GM12878 (cell line): ENCODE results near the gene ZBTB33. TPM values are rescaled to one million over a fixed set of nuclear protein-coding genes. Genes with fewer than 3 reads are reported as not detected.

ENCODE experiments used
- ATAC-seq: fragments of 200-7000 bp; cut with Tn5 transposase; 3 replicates; pipeline ENCODE4 v1.9.1; 2020; ENCODE audit warnings: mild to moderate bottlenecking, moderate library complexity
- BruUV-seq: library from RNA; stranded (reverse); fragments of 400-500 nt; replicated peaks from 2 replicates; lab custom pipeline; 2021; lab: Mats Ljungman, UMichigan
- CTCF ChIA-PET: fragments of 300-600 bp; sonication (Branson Sonifier 250); formaldehyde crosslinking; extraction: SDS; loops from one replicate; lab custom pipeline; 2021; ENCODE audit warnings: inconsistent platforms; lab: Yijun Ruan, JAX
- POLR2A ChIA-PET: fragments of 350-600 bp; formaldehyde crosslinking; extraction: SDS; loops from one replicate; lab custom pipeline; 2021; ENCODE audit warnings: inconsistent platforms; lab: Charles Lee
- RAD21 ChIA-PET: fragments of 300-600 bp; sonication (Branson Sonifier 250); formaldehyde crosslinking; loops from one replicate; lab custom pipeline; 2023; ENCODE audit warnings: antibody characterized with exemption; ENCODE audit not compliant: unreplicated experiment; lab: Charles Lee
- SMC1A ChIA-PET: fragments of 300-600 bp; sonication (Branson Sonifier 250); formaldehyde crosslinking; loops from one replicate; lab custom pipeline; 2023; ENCODE audit not compliant: unreplicated experiment, uncharacterized antibody; lab: Charles Lee
- DNase-seq: peaks from one replicate; pipeline ENCODE4 v3.0.0-alpha.2; 2011; ENCODE audit warnings: low read depth, low spot score
- FAIRE-seq: peaks from 3 replicates; lab custom pipeline; 2011; peaks lifted over from hg19 to GRCh38; lab: Jason Lieb, UNC
- H2AFZ ChIP-seq: 2 replicates; pipeline ENCODE4 v1.6.0; 2011; ENCODE audit warnings: low read depth, low read length, control low read depth; ENCODE audit not compliant: control insufficient read depth
- H3K27ac ChIP-seq: 2 replicates; pipeline ENCODE4 v1.5.1; 2011; ENCODE audit warnings: control low read depth; ENCODE audit not compliant: control insufficient read depth, insufficient read depth
- H3K27me3 ChIP-seq, 2 experiments: replicated peaks in 1 of 2; 2 replicates each; pipeline versions ENCODE4 v1.6.0 to v1.6.1; 2011; ENCODE audit warnings: low read length in 1 of 2; ENCODE audit not compliant: control insufficient read depth in 2 of 2, insufficient read depth in 2 of 2
- H3K36me3 ChIP-seq, 2 experiments: 2 replicates each; pipeline ENCODE4 v1.5.1; 2011; ENCODE audit warnings: low read length in 1 of 2; ENCODE audit not compliant: control insufficient read depth in 2 of 2, insufficient read depth in 2 of 2
- H3K4me1 ChIP-seq: 2 replicates; pipeline ENCODE4 v1.6.1; 2011; ENCODE audit warnings: mild to moderate bottlenecking, low read length, moderate library complexity, mixed read lengths; ENCODE audit not compliant: control insufficient read depth, insufficient read depth
- H3K4me2 ChIP-seq: 2 replicates; pipeline ENCODE4 v1.6.0; 2011; ENCODE audit warnings: control low read depth; ENCODE audit not compliant: control insufficient read depth, insufficient read depth
- H3K4me3 ChIP-seq: fragments of 200-600 bp; sonication (generic); 2 replicates; pipeline ENCODE4 v1.5.1; 2016
- H3K79me2 ChIP-seq: 2 replicates; pipeline ENCODE4 v1.6.0; 2011; ENCODE audit warnings: low read length; ENCODE audit not compliant: control insufficient read depth, insufficient read depth
- H3K9ac ChIP-seq: 2 replicates; pipeline ENCODE4 v1.8.0; 2011; ENCODE audit warnings: low read length, control low read depth, mixed read lengths; ENCODE audit not compliant: control insufficient read depth, insufficient read depth
- H3K9me3 ChIP-seq: replicated peaks from 3 replicates; pipeline ENCODE4 v1.5.1; 2011; ENCODE audit warnings: mild to moderate bottlenecking, low read length; ENCODE audit not compliant: control insufficient read depth, insufficient read depth
- H4K20me1 ChIP-seq: 2 replicates; pipeline ENCODE4 v1.6.0; 2011; ENCODE audit not compliant: control insufficient read depth, insufficient read depth
- BACH1 ChIP-seq: fragments of 450-650 bp; IDR thresholded peaks from 2 replicates; pipeline ENCODE4 v1.6.1; 2017; ENCODE audit warnings: mild to moderate bottlenecking, borderline replicate concordance
- BCL11A ChIP-seq: IDR thresholded peaks from 2 replicates; pipeline ENCODE4 v1.6.1; 2011; ENCODE audit warnings: low read depth, low read length
- ELK1 ChIP-seq: IDR thresholded peaks from 2 replicates; pipeline ENCODE4 v1.6.1; 2012; ENCODE audit warnings: low read depth, low read length, improper control_type of control experiment
- ETV6 ChIP-seq, 2 experiments: fragments of 450-650 bp in 1 of 2; IDR thresholded peaks in 1 of 2; conservative IDR thresholded peaks in 1 of 2; 2 replicates each; pipeline ENCODE4 v1.6.1; 2014; ENCODE audit warnings: antibody characterized with exemption in 1 of 2, borderline replicate concordance in 1 of 2, low read depth in 1 of 2, mild to moderate bottlenecking in 1 of 2, moderate library complexity in 1 of 2
- GATAD2B ChIP-seq: fragments of 450-650 bp; conservative IDR thresholded peaks from 2 replicates; pipeline ENCODE4 v1.6.1; 2017; ENCODE audit warnings: low read depth, mild to moderate bottlenecking, moderate library complexity
- IRF4 ChIP-seq: IDR thresholded peaks from 2 replicates; pipeline ENCODE4 v1.6.1; 2011; ENCODE audit warnings: low read depth, low read length
- IRF5 ChIP-seq: fragments of 450-650 bp; IDR thresholded peaks from 2 replicates; pipeline ENCODE4 v1.6.1; 2017; ENCODE audit warnings: borderline replicate concordance
- NKRF ChIP-seq: fragments of 450-650 bp; conservative IDR thresholded peaks from 2 replicates; pipeline ENCODE4 v1.6.1; 2017; ENCODE audit warnings: mild to moderate bottlenecking, moderate library complexity
- RAD21 ChIP-seq: IDR thresholded peaks from 2 replicates; pipeline ENCODE4 v1.6.1; 2011; ENCODE audit warnings: mild to moderate bottlenecking, low read depth, low read length, moderate library complexity; ENCODE audit not compliant: insufficient read depth
- SIN3A ChIP-seq: IDR thresholded peaks from 2 replicates; pipeline ENCODE4 v1.6.1; 2012; ENCODE audit warnings: low read depth, low read length, improper control_type of control experiment
- SP1 ChIP-seq: IDR thresholded peaks from one replicate; pipeline ENCODE4 v1.6.1; 2011; ENCODE audit warnings: low read depth, low read length
- SREBF1 ChIP-seq: IDR thresholded peaks from 2 replicates; pipeline ENCODE4 v1.6.1; 2012; ENCODE audit warnings: mild to moderate bottlenecking, low read length
- TBL1XR1 ChIP-seq: IDR thresholded peaks from 2 replicates; pipeline ENCODE4 v1.6.1; 2012; ENCODE audit warnings: low read depth, low read length, improper control_type of control experiment
- TCF3 ChIP-seq: IDR thresholded peaks from 2 replicates; pipeline ENCODE4 v1.6.1; 2012; ENCODE audit warnings: low read depth, mild to moderate bottlenecking, low read length, borderline replicate concordance; ENCODE audit not compliant: insufficient read depth
- WGBS: methylation state at CpG from one replicate; pipeline ENCODE4 v1.1.6; 2016; ENCODE audit warnings: low lambda C conversion rate; ENCODE audit not compliant: insufficient replicate concordance, insufficient coverage; ENCODE audit errors: missing lambda C conversion rate; 5-methylcytosine and 5-hydroxymethylcytosine counted together
- in situ Hi-C: fragments of 300-500 bp; cut with MboI; formaldehyde crosslinking; loops from 9 replicates; pipeline ENCODE4 v1.14.3; 2018; ENCODE audit warnings: mixed read lengths
- intact Hi-C: fragments of 100-400 bp; cut with micrococcal nuclease; formaldehyde crosslinking; loops from one replicate; pipeline ENCODE4 v1.14.2; 2022; ENCODE audit not compliant: unreplicated experiment
- polyA plus RNA-seq, 11 experiments: library from polyadenylated mRNA; depleted of rRNA in 4 of 11; unstranded in 6 of 11; stranded (reverse) in 5 of 11; fragments of >200 nt; fragmentation: Nextera tagmentation in 4 of 11; fragmentation: Illumina TruSeq in 1 of 11; extraction: Ambion mirVana in 4 of 11; extraction: Trizol in 1 of 11; gene quantifications; 1 replicate in 1 of 11; 2 replicates in 10 of 11; pipeline versions ENCODE4 v1.2.1 to v1.2.3, GENCODE V29; 2011 to 2016; ENCODE audit warnings: inconsistent platforms in 2 of 11, missing spikeins in 2 of 11, low read depth in 1 of 11
- total RNA-seq, 4 experiments: library from RNA; depleted of rRNA in 3 of 4; stranded (reverse); fragments of >200 nt in 3 of 4; fragmentation: Illumina TruSeq in 1 of 4; extraction: Trizol in 1 of 4; gene quantifications; 2 replicates each; pipeline versions ENCODE4 v1.2.1 to v1.2.3, GENCODE V29; 2013 to 2021
- TF ChIP-seq, protein P1 (sequence below): fragments of 450-650 bp; IDR thresholded peaks from 2 replicates; pipeline ENCODE4 v1.6.1; 2016; ENCODE audit warnings: mild to moderate bottlenecking

The ZBTB33 gene
- total and polyA plus RNA-seq, 10 of the 15 experiments (the other 5 are each of a cell fraction or from before 2014, with no cell fraction given): 5.2 to 26.3 (median 18.3) TPM

DNA sequence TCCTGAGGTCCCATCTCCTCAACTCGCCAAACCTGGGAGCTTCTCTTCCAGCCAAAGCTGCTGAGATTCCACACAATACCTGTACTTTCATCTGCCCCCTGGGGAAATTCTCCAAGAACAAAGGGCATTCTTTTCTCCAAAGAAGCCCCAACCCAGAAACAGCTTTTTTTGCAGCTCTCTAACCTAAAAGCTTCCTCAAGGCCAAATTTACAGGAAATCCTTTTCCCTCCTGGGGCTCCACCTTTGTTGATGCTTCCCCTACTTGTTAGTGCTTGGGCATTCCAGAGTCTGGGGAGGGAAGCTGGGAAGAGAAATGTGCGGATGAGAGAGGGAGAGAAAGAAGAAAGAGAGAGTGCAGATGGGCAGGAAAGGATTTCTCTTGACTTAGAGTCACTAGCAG, 24.3 kb downstream of the ZBTB33 start:
- 0% methylated on average over 2 of the region's 2 CpGs for WGBS
- H2AFZ ChIP-seq: no peak overlapping the region
- in situ Hi-C loops (no loop called here), intact Hi-C loops (no loop called here)
- H3K9ac ChIP-seq: no peak overlapping the region
- no peaks in the 10 kb centered on the region for H3K27me3 ChIP-seq
- H3K27ac ChIP-seq: no peak overlapping the region
- CTCF ChIA-PET: interaction anchor here (1.3 to 2.8 kb wide), 2 partner anchors 10 to 13 kb away, joined by 3 to 9 read pairs; no protein-coding TSS in a partner anchor
- RAD21 ChIA-PET: no interaction called here
- no peak for DNase-seq
- H3K4me3 ChIP-seq: no peak overlapping the region
- no peak overlapping the region for H3K4me2 ChIP-seq
- H3K36me3 ChIP-seq: no peaks in the 10 kb centered on the region
- H3K4me1 ChIP-seq: no peaks in the 10 kb centered on the region
- no peaks in the 10 kb centered on the region for H3K79me2 ChIP-seq
- SMC1A ChIA-PET: interaction anchor here (1.0 to 1.7 kb wide), 4 partner anchors 11 to 17 kb away, joined by 3 to 7 read pairs (median 3); no protein-coding TSS in a partner anchor
- no peaks in the 10 kb centered on the region for H4K20me1 ChIP-seq
- POLR2A ChIA-PET: interaction anchor here (0.7 kb wide), 1 partner anchor 35 kb away, joined by 4 read pairs; no protein-coding TSS in a partner anchor
- FAIRE-seq: no peak
- no peaks in the 10 kb centered on the region for H3K9me3 ChIP-seq
- ATAC-seq: no peak
- no peak for TF ChIP-seq ELK1
- TF ChIP-seq BCL11A: no peak
- TF ChIP-seq NKRF: no peak
- TF ChIP-seq SREBF1: no peak
- TF ChIP-seq BACH1: no peak
- TF ChIP-seq SIN3A: no peak
- TF ChIP-seq, protein P1, sequence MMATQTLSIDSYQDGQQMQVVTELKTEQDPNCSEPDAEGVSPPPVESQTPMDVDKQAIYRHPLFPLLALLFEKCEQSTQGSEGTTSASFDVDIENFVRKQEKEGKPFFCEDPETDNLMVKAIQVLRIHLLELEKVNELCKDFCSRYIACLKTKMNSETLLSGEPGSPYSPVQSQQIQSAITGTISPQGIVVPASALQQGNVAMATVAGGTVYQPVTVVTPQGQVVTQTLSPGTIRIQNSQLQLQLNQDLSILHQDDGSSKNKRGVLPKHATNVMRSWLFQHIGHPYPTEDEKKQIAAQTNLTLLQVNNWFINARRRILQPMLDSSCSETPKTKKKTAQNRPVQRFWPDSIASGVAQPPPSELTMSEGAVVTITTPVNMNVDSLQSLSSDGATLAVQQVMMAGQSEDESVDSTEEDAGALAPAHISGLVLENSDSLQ: no peak
- TF ChIP-seq ETV6 (conservative IDR thresholded peaks at IDR 0.05 in 1 of 2, IDR thresholded peaks at IDR 0.05 in 1 of 2; ENCODE audit: borderline replicate concordance in 1 of 2, low read depth in 1 of 2): no peak
- no peak for TF ChIP-seq SP1
- TF ChIP-seq IRF5: no peak
- no peak for TF ChIP-seq TCF3
- no peak for TF ChIP-seq GATAD2B
- TF ChIP-seq RAD21: no peak
- no peak for TF ChIP-seq TBL1XR1
- TF ChIP-seq IRF4: no peak
- BruUV-seq: no TSS peak
